SU-DHL-6 (cell line): Measurements from ENCODE around the gene VPS11.

Source experiments
- H2AFZ ChIP-seq: fragments of 200-600 bp; sonication (generic); 2 replicates; pipeline ENCODE4 v1.6.1; 2014; ENCODE audit warnings: low read depth, mild to moderate bottlenecking, moderate library complexity, mixed read lengths, antibody characterized with exemption, low read length; ENCODE audit not compliant: severe bottlenecking
- H3F3A ChIP-seq: fragments of 200-600 bp; shearing (Covaris generic); 2 replicates; pipeline ENCODE4 v1.6.0; 2016; ENCODE audit warnings: antibody characterized with exemption, mild to moderate bottlenecking; ENCODE audit not compliant: insufficient read depth
- H3K27ac ChIP-seq: fragments of 200-600 bp; sonication (generic); 2 replicates; pipeline ENCODE4 v1.5.1; 2016; ENCODE audit warnings: low read depth, mild to moderate bottlenecking, low read length, moderate library complexity, mixed read lengths
- H3K27me3 ChIP-seq: fragments of 200-600 bp; sonication (generic), shearing (Covaris generic); 2 replicates; pipeline ENCODE4 v1.6.0; 2014; ENCODE audit warnings: mild to moderate bottlenecking, low read length
- H3K36me3 ChIP-seq: fragments of 200-600 bp; sonication (generic); 2 replicates; pipeline ENCODE4 v1.6.1; 2014; ENCODE audit warnings: mild to moderate bottlenecking, low read length, mixed read lengths
- H3K4me2 ChIP-seq: fragments of 300-600, 200-600 bp; shearing (Covaris generic), sonication (generic); 2 replicates; pipeline ENCODE4 v1.6.0; 2014; ENCODE audit warnings: low read length, low read depth, mild to moderate bottlenecking; ENCODE audit not compliant: poor library complexity, severe bottlenecking
- H3K4me3 ChIP-seq: fragments of 200-600 bp; sonication (generic); 2 replicates; pipeline ENCODE4 v1.5.1; 2014; ENCODE audit warnings: antibody characterized with exemption, low read length, mild to moderate bottlenecking, mixed read lengths; ENCODE audit not compliant: insufficient read depth, poor library complexity, severe bottlenecking
- H3K79me2 ChIP-seq: fragments of 200-600 bp; sonication (generic); 2 replicates; pipeline ENCODE4 v1.6.1; 2014; ENCODE audit warnings: mild to moderate bottlenecking, low read length, moderate library complexity; ENCODE audit not compliant: insufficient read depth
- H3K9ac ChIP-seq: fragments of 200-600 bp; sonication (generic); 2 replicates; pipeline ENCODE4 v1.7.0; 2014; ENCODE audit warnings: mild to moderate bottlenecking, low read length
- H3K9me2 ChIP-seq: fragments of 200-600 bp; sonication (generic); replicated peaks from 2 replicates; pipeline ENCODE4 v1.6.1; 2014; ENCODE audit warnings: low read length; ENCODE audit not compliant: insufficient read depth
- H3K9me3 ChIP-seq: fragments of 200-600 bp; sonication (generic); 2 replicates; pipeline ENCODE4 v1.6.1; 2014; ENCODE audit warnings: low read length, mixed read lengths; ENCODE audit not compliant: insufficient read depth
- H4K20me1 ChIP-seq: fragments of 200-600 bp; sonication (generic); 2 replicates; pipeline ENCODE4 v1.6.1; 2014; ENCODE audit warnings: low read depth, mild to moderate bottlenecking, antibody characterized with exemption, low read length, moderate library complexity, mixed read lengths
- EZH2phosphoT487 ChIP-seq: fragments of 200-600 bp; sonication (generic), shearing (Covaris generic); conservative IDR thresholded peaks from 2 replicates; pipeline ENCODE4 v1.6.1; 2018; ENCODE audit warnings: mild to moderate bottlenecking, antibody characterized with exemption, low read length, moderate library complexity, mixed read lengths
- TF ChIP-seq, protein P1 (sequence below): fragments of 200-600 bp; sonication (generic); IDR thresholded peaks from one replicate; pipeline ENCODE4 v1.5.1; 2017; ENCODE audit warnings: antibody characterized with exemption, mild to moderate bottlenecking, low read length, moderate library complexity; ENCODE audit not compliant: insufficient read depth, poor library complexity, severe bottlenecking

The VPS11 gene

DNA sequence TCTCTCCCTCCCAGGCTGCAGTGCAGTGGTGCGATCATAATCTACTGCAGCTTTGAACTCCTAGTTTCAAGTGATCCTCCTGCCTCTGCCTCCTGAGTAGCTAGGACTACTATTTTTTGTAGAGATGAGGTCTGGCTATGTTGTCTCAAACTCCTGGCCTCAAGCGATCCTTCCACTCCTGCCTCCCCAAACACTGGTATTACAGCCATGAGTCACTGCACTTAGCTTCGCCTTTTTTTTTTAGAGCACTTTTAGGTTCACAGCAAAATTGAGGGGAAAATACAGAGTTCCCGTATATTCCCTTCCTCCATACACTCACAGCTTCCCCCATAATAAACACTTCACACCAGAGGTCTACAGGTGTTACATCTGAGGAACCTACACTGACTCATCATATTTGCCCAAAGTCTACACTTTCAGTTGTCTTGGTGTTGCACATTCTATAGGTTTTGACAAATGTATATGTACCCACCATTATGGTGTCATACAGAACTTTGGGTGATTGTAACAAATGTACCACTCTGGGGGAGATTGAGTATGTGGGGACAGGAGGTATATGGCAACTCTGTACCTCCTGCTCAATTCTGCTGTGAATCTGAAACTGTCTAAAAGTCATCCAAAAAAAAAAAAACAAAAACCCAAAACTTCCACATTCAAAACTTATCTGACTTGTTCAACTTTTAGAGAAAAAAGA is 25.6 kb upstream of the VPS11 start:
- H3K27ac ChIP-seq, result no peak overlapping the region
- H3K27me3 ChIP-seq, result no peaks in the 10 kb centered on the region
- no peak overlapping the region for H3K4me2 ChIP-seq
- H3K79me2 ChIP-seq, result no peaks in the 10 kb centered on the region
- H3K9me3 ChIP-seq, result no peaks in the 10 kb centered on the region
- TF ChIP-seq, protein P1, sequence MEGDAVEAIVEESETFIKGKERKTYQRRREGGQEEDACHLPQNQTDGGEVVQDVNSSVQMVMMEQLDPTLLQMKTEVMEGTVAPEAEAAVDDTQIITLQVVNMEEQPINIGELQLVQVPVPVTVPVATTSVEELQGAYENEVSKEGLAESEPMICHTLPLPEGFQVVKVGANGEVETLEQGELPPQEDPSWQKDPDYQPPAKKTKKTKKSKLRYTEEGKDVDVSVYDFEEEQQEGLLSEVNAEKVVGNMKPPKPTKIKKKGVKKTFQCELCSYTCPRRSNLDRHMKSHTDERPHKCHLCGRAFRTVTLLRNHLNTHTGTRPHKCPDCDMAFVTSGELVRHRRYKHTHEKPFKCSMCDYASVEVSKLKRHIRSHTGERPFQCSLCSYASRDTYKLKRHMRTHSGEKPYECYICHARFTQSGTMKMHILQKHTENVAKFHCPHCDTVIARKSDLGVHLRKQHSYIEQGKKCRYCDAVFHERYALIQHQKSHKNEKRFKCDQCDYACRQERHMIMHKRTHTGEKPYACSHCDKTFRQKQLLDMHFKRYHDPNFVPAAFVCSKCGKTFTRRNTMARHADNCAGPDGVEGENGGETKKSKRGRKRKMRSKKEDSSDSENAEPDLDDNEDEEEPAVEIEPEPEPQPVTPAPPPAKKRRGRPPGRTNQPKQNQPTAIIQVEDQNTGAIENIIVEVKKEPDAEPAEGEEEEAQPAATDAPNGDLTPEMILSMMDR, result no peak
- H3K9ac ChIP-seq, result no peak overlapping the region
- peaks cover 5% of the 10 kb centered on the region; the same call in 1 of the 2 replicates for H3F3A ChIP-seq
- no peak overlapping the region for H3K4me3 ChIP-seq
- H4K20me1 ChIP-seq, result no peaks in the 10 kb centered on the region
- H3K9me2 ChIP-seq, result no peaks in the 10 kb centered on the region
- no peak overlapping the region for H2AFZ ChIP-seq
- no peaks in the 10 kb centered on the region for H3K36me3 ChIP-seq

DNA sequence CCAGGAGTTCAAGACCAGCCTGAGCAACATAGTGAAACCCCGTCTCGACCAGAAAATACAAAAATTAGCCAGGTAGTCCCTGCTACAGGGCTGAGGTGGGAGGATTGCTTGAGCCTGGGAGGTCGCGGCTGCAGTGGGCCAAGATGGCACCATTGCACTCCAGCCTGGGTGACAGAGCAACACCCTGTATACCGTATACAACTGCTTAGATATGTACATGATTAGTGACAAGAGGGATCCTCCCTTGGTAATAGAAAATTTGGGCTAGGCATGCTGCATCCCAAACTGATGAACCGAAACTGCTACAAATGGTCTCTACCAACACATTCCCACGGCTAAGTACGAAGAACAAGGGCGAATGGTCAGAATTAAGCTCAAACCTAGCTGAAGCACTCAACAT is 24.7 kb upstream of the VPS11 start:
- H3K9me2 ChIP-seq, result no peaks in the 10 kb centered on the region
- no peak overlapping the region for H2AFZ ChIP-seq
- H3K4me3 ChIP-seq, result no peak overlapping the region
- no peaks in the 10 kb centered on the region for H3K27me3 ChIP-seq
- no peaks in the 10 kb centered on the region for H3K79me2 ChIP-seq
- H3F3A ChIP-seq, result peaks cover 5% of the 10 kb centered on the region; the same call in 1 of the 2 replicates
- no peak overlapping the region for H3K4me2 ChIP-seq
- no peak overlapping the region for H3K9ac ChIP-seq
- no peaks in the 10 kb centered on the region for H4K20me1 ChIP-seq
- H3K27ac ChIP-seq, result no peak overlapping the region
- no peaks in the 10 kb centered on the region for H3K9me3 ChIP-seq
- TF ChIP-seq, protein P1, result no peak
- TF ChIP-seq EZH2phosphoT487, result no peak
- H3K36me3 ChIP-seq, result 0 out of 2 replicates have a peak, but pooled peaks cover 2% of the 10 kb centered on the region

DNA sequence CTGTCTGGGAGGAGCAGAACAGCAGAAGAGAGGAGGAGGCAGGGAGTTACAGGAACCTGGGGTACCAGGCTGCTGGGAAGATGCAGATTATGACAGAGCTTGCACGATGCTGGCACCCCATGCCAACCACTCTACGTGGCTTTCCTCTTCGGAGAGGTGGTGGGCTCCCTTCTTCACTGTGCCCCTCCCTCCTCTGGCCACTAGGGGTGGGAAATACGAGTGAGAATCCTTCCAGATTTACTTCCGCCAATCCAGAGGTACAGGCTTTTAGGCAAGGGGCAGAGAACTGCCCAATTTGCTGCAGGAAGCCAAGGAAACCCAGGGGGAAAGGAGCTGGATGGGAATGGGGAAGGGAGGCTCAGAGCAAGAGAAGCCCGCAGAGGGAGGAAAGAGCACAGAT is 22.9 kb upstream of the VPS11 start:
- no peak overlapping the region for H3K27ac ChIP-seq
- 0 out of 2 replicates have a peak, but pooled peaks cover 2% of the 10 kb centered on the region for H3K36me3 ChIP-seq

More for the DNA sequence above, 22.9 kb upstream of the VPS11 start:
- Histone ChIP-seq H3K27me3 (no peaks in the 10 kb centered on the region), H3K9me3 (no peaks in the 10 kb centered on the region), H3K9ac (no peak overlapping the region), H3F3A (peaks cover 5% of the 10 kb centered on the region; the same call in 1 of the 2 replicates), H3K4me3 (no peak overlapping the region), H3K9me2 (no peaks in the 10 kb centered on the region), H3K79me2 (no peaks in the 10 kb centered on the region), H4K20me1 (no peaks in the 10 kb centered on the region), H3K4me2 (no peak overlapping the region), H2AFZ (no peak overlapping the region)
- TF ChIP-seq EZH2phosphoT487, result no peak
- TF ChIP-seq, protein P1, result no peak
